ENCODE results near the gene BPIFB2.
"Not testable (repeated sequence)": the region's sequence is repeated elsewhere in the genome, so short reads cannot be mapped to it uniquely, and the experiment has no call there.

The BPIFB2 gene

GRCh38 chr20:32972181-32973076, 35.1 kb upstream of the BPIFB2 start:
- no peak overlapping the region for H3K4me3 ChIP-seq (ENCODE audit: low read depth, low read length)
- TF ChIP-seq CTCF (IDR thresholded peaks at IDR 0.05; ENCODE audit: low read depth, low read length, missing control alignments), result no peak
- DNase-seq (ENCODE audit: low read depth), result peak; percentile 86

GRCh38 chr20:32973077-32973717, 34.3 kb upstream of the BPIFB2 start:
- H3K4me3 ChIP-seq (ENCODE audit: low read depth, low read length), result no peak overlapping the region
- no peak for TF ChIP-seq CTCF (IDR thresholded peaks at IDR 0.05; ENCODE audit: low read depth, low read length, missing control alignments)
- no peak for DNase-seq (ENCODE audit: low read depth)

- not testable (repeated sequence) for DNase-seq (ENCODE audit: low read depth); H3K4me3 ChIP-seq (ENCODE audit: low read depth, low read length)
Observed at GRCh38 chr20:32974204-32975064, 33.1 kb upstream of the BPIFB2 start.

- DNase-seq (ENCODE audit: low read depth); H3K4me3 ChIP-seq (ENCODE audit: low read depth, low read length): not testable (repeated sequence)
Observed at GRCh38 chr20:32975121-32975520, 32.4 kb upstream of the BPIFB2 start.

GRCh38 chr20:32975698-32976674, 31.5 kb upstream of the BPIFB2 start:
- DNase-seq (ENCODE audit: low read depth), result no peak

GRCh38 chr20:32976746-32977145, 30.8 kb upstream of the BPIFB2 start:
- no peak overlapping the region for H3K4me3 ChIP-seq (ENCODE audit: low read depth, low read length)
- no peak for TF ChIP-seq CTCF (IDR thresholded peaks at IDR 0.05; ENCODE audit: low read depth, low read length, missing control alignments)
- DNase-seq (ENCODE audit: low read depth), result no peak

More at GRCh38 chr20:32975698-32976674, 31.5 kb upstream of the BPIFB2 start:
- no peak overlapping the region for H3K4me3 ChIP-seq (ENCODE audit: low read depth, low read length)
- no peak for TF ChIP-seq CTCF (IDR thresholded peaks at IDR 0.05; ENCODE audit: low read depth, low read length, missing control alignments)

GRCh38 chr20:32977281-32978008, 30.1 kb upstream of the BPIFB2 start:
- no peak for TF ChIP-seq CTCF (IDR thresholded peaks at IDR 0.05; ENCODE audit: low read depth, low read length, missing control alignments)
- no peak overlapping the region for H3K4me3 ChIP-seq (ENCODE audit: low read depth, low read length)
- DNase-seq (ENCODE audit: low read depth), result no peak

Data from GM12864 (cell line).